Activated CD8-positive, alpha-beta memory T cell treated with anti-CD3 and anti-CD28 coated beads for 48 hours (primary cell): ENCODE data around the gene MLST8.
"Not testable (repeated sequence)": the region's sequence is repeated elsewhere in the genome, so short reads cannot be mapped to it uniquely, and the experiment has no call there.

Experiments used
- DNase-seq, 3 experiments: peaks; one replicate each; pipeline ENCODE4 v3.0.0-alpha.2; 2020; ENCODE audit warnings: low read depth in 2 of 3, low spot score in 2 of 3

Gene MLST8

GRCh38 chr16:2190002-2190658 lies 15.1 kb upstream of the MLST8 start:
- no peak for DNase-seq

GRCh38 chr16:2190659-2191445 lies 14.4 kb upstream of the MLST8 start:
- no peak for DNase-seq

- no peak for DNase-seq
Measured at GRCh38 chr16:2191446-2191706, 13.9 kb upstream of the MLST8 start.

GRCh38 chr16:2194166-2194834 lies 11.0 kb upstream of the MLST8 start:
- DNase-seq: no peak

GRCh38 chr16:2194852-2195321 lies 10.4 kb upstream of the MLST8 start:
- no peak for DNase-seq

GRCh38 chr16:2195322-2196161 lies 9.7 kb upstream of the MLST8 start:
- no peak for DNase-seq

- no peak for DNase-seq
Measured at GRCh38 chr16:2196162-2196980, 8.9 kb upstream of the MLST8 start, which contains the start of gene CASKIN1. TSS of gene CASKIN1 (minus strand) at chr16:2196605. CDS start at chr16:2196432, 173 bp downstream.

GRCh38 chr16:2196981-2197511 lies 8.2 kb upstream of the MLST8 start:
- no peak for DNase-seq

- DNase-seq: no peak
Measured at GRCh38 chr16:2197765-2198164, 7.5 kb upstream of the MLST8 start.

GRCh38 chr16:2198283-2198682 lies 7.0 kb upstream of the MLST8 start:
- DNase-seq: no peak

GRCh38 chr16:2199095-2199494 lies 6.2 kb upstream of the MLST8 start:
- DNase-seq: no peak

GRCh38 chr16:2199621-2200139 lies 5.6 kb upstream of the MLST8 start:
- DNase-seq: no peak

GRCh38 chr16:2200313-2200712 lies 4.9 kb upstream of the MLST8 start:
- no peak for DNase-seq

- DNase-seq: not testable (repeated sequence)
Measured at GRCh38 chr16:2203119-2203688, 2.0 kb upstream of the MLST8 start.

- no peak for DNase-seq
Measured at GRCh38 chr16:2204416-2205103, 694 bp upstream of the MLST8 start.

- no peak for DNase-seq
Measured at GRCh38 chr16:2205967-2206313, 686 bp downstream of the MLST8 start.

- DNase-seq: no peak
Measured at GRCh38 chr16:2206420-2206779, 1.1 kb downstream of the MLST8 start.

- DNase-seq: no peak
Measured at GRCh38 chr16:2206780-2207433, 1.7 kb downstream of the MLST8 start.

GRCh38 chr16:2207872-2208271 lies 2.6 kb downstream of the MLST8 start:
- DNase-seq: no peak
